Spleen (tissue), 7 donors: ENCODE data around the gene CYB5B.

Source experiments
- CTCF ChIP-seq, 11 experiments: fragments of 200-600 bp in 7 of 11; fragments of 450-650 bp in 4 of 11; sonication (generic) in 4 of 11; IDR thresholded peaks in 8 of 11; conservative IDR thresholded peaks in 3 of 11; 1 replicate in 7 of 11; 2 replicates in 4 of 11; pipeline versions ENCODE4 v1.4.0 to v1.8.0; 2016 to 2021; ENCODE audit warnings: antibody characterized with exemption in 11 of 11, inconsistent platforms in 4 of 11, mild to moderate bottlenecking in 1 of 11
- POLR2A ChIP-seq, 3 donors: fragments of 450-650 bp; IDR thresholded peaks; one replicate each; pipeline ENCODE4 v1.5.1; 2017; ENCODE audit warnings: antibody characterized with exemption in 3 of 3, mild to moderate bottlenecking in 1 of 3
- POLR2AphosphoS5 ChIP-seq, 3 donors: sonication (generic); formaldehyde crosslinking; IDR thresholded peaks; one replicate each; pipeline ENCODE4 v1.5.1; 2017; ENCODE audit warnings: antibody characterized with exemption in 3 of 3
- donor health status: DM: no; HTN: no; CAD: no; lungs with moderate emphysema.
- donor health status: DM: no; HTN: no; CAD: no.
- donor health status: DM: no; HTN: no; CAD: no.

- TF ChIP-seq POLR2AphosphoS5 (IDR thresholded peaks at IDR 0.05) (peak; percentile 78 to 86 (median 80)), POLR2A (IDR thresholded peaks at IDR 0.05) (no peak), CTCF (IDR thresholded peaks at IDR 0.05 in 8 of 11, conservative IDR thresholded peaks at IDR 0.05 in 3 of 11) (peak in 4 of 11 experiments; percentile 6 to 19 (median 12))
Observed at GRCh38 chr16:69481901-69482341, 57.5 kb downstream of the CYB5B start.
